ENCODE data around the gene UGGT2.

- TF ChIP-seq POLR2A (IDR thresholded peaks at IDR 0.05): no peak
- no peak for TF ChIP-seq CTCF (IDR thresholded peaks at IDR 0.05 in 8 of 11, conservative IDR thresholded peaks at IDR 0.05 in 3 of 11)
Observed at GRCh38 chr13:95756072-95756471, 297.1 kb downstream of the UGGT2 start.
